Measurements from ENCODE around the gene LCE5A. TPM values are rescaled to one million over a fixed set of nuclear protein-coding genes. Genes with fewer than 3 reads are reported as not detected.

Gene LCE5A
- not detected in 2 replicates for total RNA-seq

DNA sequence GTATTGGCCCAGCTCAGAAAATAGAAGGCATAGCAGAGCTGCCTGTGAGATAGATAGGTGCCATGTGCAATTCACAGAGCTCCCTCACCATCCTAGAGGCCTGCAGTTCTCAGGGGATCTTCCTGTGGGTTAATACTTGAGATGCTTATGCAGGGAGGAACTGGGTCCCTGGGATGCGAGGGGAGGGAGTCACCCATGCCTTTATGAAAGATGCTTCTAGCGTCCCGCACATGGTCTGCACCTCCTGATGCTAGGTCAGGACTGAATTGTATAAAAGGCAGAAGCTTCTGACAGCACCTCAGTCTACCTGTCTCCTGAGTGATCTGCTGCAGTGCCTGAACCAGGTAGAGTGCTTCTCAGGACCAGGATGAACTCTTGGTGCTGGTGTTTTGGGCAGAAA, at the start of gene LCE5A:
LCE5A (plus strand) TSS at position 301 of the 400 bp plus-strand sequence. CDS start 732 bp downstream, outside the sequence.

Other genes starting within 250 kb of the LCE5A start
- not detected in 2 replicates for gene FLG, start 185.6 kb upstream of the LCE5A start, total RNA-seq
- not detected in 2 replicates for gene FLG2, start 150.8 kb upstream of the LCE5A start, total RNA-seq
- not detected in 2 replicates for gene CRNN, start 96.5 kb upstream of the LCE5A start, total RNA-seq
- not detected in 2 replicates for gene CRCT1, start 3.7 kb downstream of the LCE5A start, total RNA-seq
- not detected in 2 replicates for gene LCE3E, start 56.0 kb downstream of the LCE5A start, total RNA-seq
- gene LCE3D, start 69.7 kb downstream of the LCE5A start, total RNA-seq, result not detected in 2 replicates
- not detected in 2 replicates for gene LCE3C, start 89.4 kb downstream of the LCE5A start, total RNA-seq
- not detected in 2 replicates for gene LCE3B, start 103.0 kb downstream of the LCE5A start, total RNA-seq
- not detected in 2 replicates for gene LCE3A, start 112.3 kb downstream of the LCE5A start, total RNA-seq
- gene LCE2D, start 152.6 kb downstream of the LCE5A start, total RNA-seq, result not detected in 2 replicates
- gene LCE2C, start 164.5 kb downstream of the LCE5A start, total RNA-seq, result not detected in 2 replicates
- not detected in 2 replicates for gene LCE2B, start 175.3 kb downstream of the LCE5A start, total RNA-seq
- not detected in 2 replicates for gene LCE2A, start 187.5 kb downstream of the LCE5A start, total RNA-seq
- not detected in 2 replicates for gene LCE4A, start 197.4 kb downstream of the LCE5A start, total RNA-seq
- not detected in 2 replicates for gene KPRP, start 247.2 kb downstream of the LCE5A start, total RNA-seq